IPS-20b (cell line): Measurements from ENCODE around the gene VGLL3.

ENCODE experiments used
- H3K27ac ChIP-seq: one replicate; pipeline ENCODE4 v1.5.1; 2013; ENCODE audit warnings: low read length
- H3K27me3 ChIP-seq: 2 replicates; pipeline ENCODE4 v1.6.1; 2013; ENCODE audit warnings: mild to moderate bottlenecking, low read length, inconsistent platforms; ENCODE audit not compliant: insufficient read depth
- H3K36me3 ChIP-seq: 2 replicates; pipeline ENCODE4 v1.6.1; 2013; ENCODE audit warnings: low read depth, mild to moderate bottlenecking, inconsistent platforms, low read length, moderate library complexity; ENCODE audit not compliant: insufficient read depth
- H3K4me1 ChIP-seq: 2 replicates; pipeline ENCODE4 v1.6.1; 2013; ENCODE audit warnings: mild to moderate bottlenecking, control low read depth, inconsistent platforms, low read length, moderate library complexity; ENCODE audit not compliant: insufficient read depth
- H3K4me3 ChIP-seq: 2 replicates; pipeline ENCODE4 v1.5.1; 2013; ENCODE audit warnings: mild to moderate bottlenecking, low read length, inconsistent platforms
- H3K9ac ChIP-seq: 2 replicates; pipeline ENCODE4 v1.6.1; 2013; ENCODE audit warnings: low read depth, mild to moderate bottlenecking, inconsistent platforms, low read length, moderate library complexity
- H3K9me3 ChIP-seq: 2 replicates; pipeline ENCODE4 v1.6.1; 2013; ENCODE audit warnings: mild to moderate bottlenecking, low read depth, low read length, inconsistent platforms; ENCODE audit not compliant: insufficient read depth

The VGLL3 gene

GRCh38 chr3:86895202-86895601 lies 95.7 kb downstream of the VGLL3 start:
- Histone ChIP-seq H3K27ac (no peak overlapping the region), H3K36me3 (no peaks in the 10 kb centered on the region), H3K4me1 (peaks cover 15% of the 10 kb centered on the region; the same call in 1 of the 2 replicates), H3K4me3 (no peak overlapping the region), H3K9me3 (no peaks in the 10 kb centered on the region), H3K27me3 (no peaks in the 10 kb centered on the region), H3K9ac (no peak overlapping the region)

GRCh38 chr3:86890741-86891396 lies 100.1 kb downstream of the VGLL3 start:
- Histone ChIP-seq H3K36me3 (no peaks in the 10 kb centered on the region), H3K27me3 (no peaks in the 10 kb centered on the region), H3K9ac (peak overlapping the region; percentile 65; the same call in 1 of the 2 replicates), H3K4me1 (peaks cover 26% of the 10 kb centered on the region; the same call in 1 of the 2 replicates), H3K4me3 (peak overlapping the region; percentile 39; the same call in 1 of the 2 replicates), H3K27ac (peak overlapping the region; percentile 54), H3K9me3 (no peaks in the 10 kb centered on the region; the same call in 1 of the 2 replicates)
